Measurements from ENCODE around the gene P2RY6.

Gene P2RY6

GRCh38 chr11:73346186-73346935 lies 74.2 kb downstream of the P2RY6 start:
- Histone ChIP-seq H3K9ac (ENCODE audit: low read depth, low read length, poor library complexity, severe bottlenecking) (no peak overlapping the region), H2AFZ (ENCODE audit: low read length) (no peak overlapping the region), H4K20me1 (ENCODE audit: insufficient read depth, low read length, poor library complexity, severe bottlenecking) (no peaks in the 10 kb centered on the region)

DNA sequence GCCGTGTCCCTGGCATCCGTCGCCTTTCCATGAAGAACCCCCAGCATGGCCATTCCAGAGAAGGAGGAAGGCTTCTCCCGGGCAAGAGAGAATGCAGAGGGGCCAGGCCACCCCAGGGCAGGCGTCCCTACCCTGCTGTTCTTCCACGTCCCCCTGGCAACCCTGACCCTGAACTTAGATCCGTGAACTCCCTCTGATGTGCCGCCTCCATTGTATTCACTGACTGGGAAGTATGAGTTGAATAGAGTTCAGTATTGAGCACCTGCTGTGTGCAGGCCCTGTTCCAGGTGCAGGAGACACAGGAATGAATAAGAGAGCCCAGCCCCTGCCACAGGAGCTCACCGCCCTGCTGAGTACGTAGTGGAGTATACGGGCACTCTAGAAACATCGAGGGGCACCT lies 74.9 kb downstream of the P2RY6 start:
- H3K79me2 ChIP-seq (ENCODE audit: insufficient read depth, low read length), result no peaks in the 10 kb centered on the region
- no peaks in the 10 kb centered on the region for H3K9me2 ChIP-seq (replicated peaks; ENCODE audit: low read depth, low read length)

More at GRCh38 chr11:73346186-73346935, 74.2 kb downstream of the P2RY6 start:
- Histone ChIP-seq H3K4me2 (ENCODE audit: low read depth, low read length, poor library complexity, severe bottlenecking) (no peak overlapping the region), H3K9me2 (replicated peaks; ENCODE audit: low read depth, low read length) (no peaks in the 10 kb centered on the region), H3K79me2 (ENCODE audit: insufficient read depth, low read length) (no peaks in the 10 kb centered on the region), H3K36me3 (ENCODE audit: insufficient read depth, low read length) (no peaks in the 10 kb centered on the region), H3K27me3 (ENCODE audit: insufficient read depth, low read length, poor library complexity, severe bottlenecking) (no peaks in the 10 kb centered on the region), H3K4me3 (ENCODE audit: low read length, poor library complexity, severe bottlenecking) (no peak overlapping the region), H3F3A (ENCODE audit: low read depth) (no peaks in the 10 kb centered on the region), H3K9me3 (ENCODE audit: insufficient read depth, low read depth, low read length) (no peaks in the 10 kb centered on the region), H3K4me1 (ENCODE audit: insufficient read depth, low read length, poor library complexity, severe bottlenecking) (no peaks in the 10 kb centered on the region)
- TF ChIP-seq, protein P1, sequence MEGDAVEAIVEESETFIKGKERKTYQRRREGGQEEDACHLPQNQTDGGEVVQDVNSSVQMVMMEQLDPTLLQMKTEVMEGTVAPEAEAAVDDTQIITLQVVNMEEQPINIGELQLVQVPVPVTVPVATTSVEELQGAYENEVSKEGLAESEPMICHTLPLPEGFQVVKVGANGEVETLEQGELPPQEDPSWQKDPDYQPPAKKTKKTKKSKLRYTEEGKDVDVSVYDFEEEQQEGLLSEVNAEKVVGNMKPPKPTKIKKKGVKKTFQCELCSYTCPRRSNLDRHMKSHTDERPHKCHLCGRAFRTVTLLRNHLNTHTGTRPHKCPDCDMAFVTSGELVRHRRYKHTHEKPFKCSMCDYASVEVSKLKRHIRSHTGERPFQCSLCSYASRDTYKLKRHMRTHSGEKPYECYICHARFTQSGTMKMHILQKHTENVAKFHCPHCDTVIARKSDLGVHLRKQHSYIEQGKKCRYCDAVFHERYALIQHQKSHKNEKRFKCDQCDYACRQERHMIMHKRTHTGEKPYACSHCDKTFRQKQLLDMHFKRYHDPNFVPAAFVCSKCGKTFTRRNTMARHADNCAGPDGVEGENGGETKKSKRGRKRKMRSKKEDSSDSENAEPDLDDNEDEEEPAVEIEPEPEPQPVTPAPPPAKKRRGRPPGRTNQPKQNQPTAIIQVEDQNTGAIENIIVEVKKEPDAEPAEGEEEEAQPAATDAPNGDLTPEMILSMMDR (conservative IDR thresholded peaks at IDR 0.05; ENCODE audit: low read length), result no peak

More for the DNA sequence above, 74.9 kb downstream of the P2RY6 start:
- Histone ChIP-seq H3K4me1 (ENCODE audit: insufficient read depth, low read length, poor library complexity, severe bottlenecking) (no peaks in the 10 kb centered on the region), H3K27me3 (ENCODE audit: insufficient read depth, low read length, poor library complexity, severe bottlenecking) (no peaks in the 10 kb centered on the region), H3F3A (ENCODE audit: low read depth) (no peaks in the 10 kb centered on the region), H2AFZ (ENCODE audit: low read length) (no peak overlapping the region), H3K4me2 (ENCODE audit: low read depth, low read length, poor library complexity, severe bottlenecking) (no peak overlapping the region), H3K9me3 (ENCODE audit: insufficient read depth, low read depth, low read length) (no peaks in the 10 kb centered on the region), H3K36me3 (ENCODE audit: insufficient read depth, low read length) (no peaks in the 10 kb centered on the region), H3K9ac (ENCODE audit: low read depth, low read length, poor library complexity, severe bottlenecking) (no peak overlapping the region), H4K20me1 (ENCODE audit: insufficient read depth, low read length, poor library complexity, severe bottlenecking) (no peaks in the 10 kb centered on the region), H3K4me3 (ENCODE audit: low read length, poor library complexity, severe bottlenecking) (no peak overlapping the region)
- TF ChIP-seq, protein P1 (conservative IDR thresholded peaks at IDR 0.05; ENCODE audit: low read length), result no peak
- TF ChIP-seq EZH2phosphoT487 (IDR thresholded peaks at IDR 0.05; ENCODE audit: borderline replicate concordance), result no peak
